HG03378 (cell line): ENCODE results near the gene ZNF148.

ENCODE experiments used
- ATAC-seq: cut with Tn5 transposase; IDR thresholded peaks from one replicate; pipeline ENCODE4 v1.9.1; 2021; ENCODE audit warnings: mild to moderate bottlenecking, moderate library complexity; ENCODE audit not compliant: unreplicated experiment

The ZNF148 gene

DNA sequence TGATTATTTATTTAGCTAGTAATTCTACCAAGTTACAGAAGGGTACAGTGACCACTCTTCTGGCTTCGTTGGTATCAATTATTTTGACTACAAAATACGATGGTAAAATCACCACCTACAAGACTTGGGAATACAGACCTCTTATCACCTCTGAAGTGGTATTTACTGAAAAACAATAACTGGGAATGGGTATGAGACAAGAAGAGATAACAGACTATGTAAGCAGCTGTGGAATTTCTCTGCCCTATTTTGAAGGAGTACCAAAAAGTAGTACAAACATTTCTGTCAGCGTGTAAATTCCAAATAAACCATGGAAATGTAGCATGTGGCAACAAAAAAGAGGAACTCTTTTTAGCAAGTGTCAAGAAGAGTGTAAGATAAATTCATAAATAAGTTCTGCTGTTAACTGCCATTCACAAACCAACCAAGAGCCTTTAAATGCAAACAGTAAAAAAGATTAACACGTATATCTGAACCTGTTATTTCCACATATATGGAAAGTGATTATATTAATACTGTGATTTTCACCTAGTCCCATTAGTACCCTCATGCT, 85.6 kb downstream of the ZNF148 start:
- no peak for ATAC-seq

DNA sequence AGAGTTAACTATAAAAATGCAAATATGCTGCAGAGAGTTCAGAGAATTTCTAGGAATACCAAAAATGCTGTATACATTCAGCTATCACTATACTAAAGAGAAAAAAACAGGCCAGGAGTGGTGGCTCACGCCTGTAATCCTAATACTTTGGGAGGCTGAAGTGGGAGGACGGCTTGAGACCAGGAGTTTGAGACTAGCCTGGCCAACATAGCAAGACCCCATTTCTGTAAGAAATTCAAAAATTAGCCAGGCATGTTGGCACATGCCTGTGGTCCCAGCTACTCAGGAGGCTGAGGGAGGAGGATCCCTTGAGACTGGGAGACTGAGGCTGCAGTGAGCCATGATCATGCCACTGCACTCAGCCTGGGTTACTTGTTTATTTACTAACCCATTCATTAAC, 87.9 kb downstream of the ZNF148 start:
- ATAC-seq, result no peak

DNA sequence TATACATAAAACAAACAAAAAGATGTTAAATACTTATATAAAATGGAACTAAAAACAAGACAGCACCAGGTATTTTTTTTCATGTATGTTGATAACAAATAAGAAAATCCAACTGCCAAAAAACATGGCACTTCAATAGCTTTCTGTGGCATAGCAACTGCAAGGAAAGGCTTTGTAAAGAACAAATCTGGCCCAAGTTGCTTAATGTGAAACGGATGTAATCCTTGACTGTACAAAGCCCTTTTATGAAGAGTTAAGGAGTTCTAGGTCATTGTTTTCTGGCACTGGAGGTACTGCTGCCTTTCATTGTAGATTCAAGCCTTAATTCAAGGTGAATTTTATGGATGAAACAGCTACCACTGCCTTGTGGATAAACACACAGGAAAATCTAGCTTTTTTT, 93.7 kb downstream of the ZNF148 start:
- no peak for ATAC-seq

DNA sequence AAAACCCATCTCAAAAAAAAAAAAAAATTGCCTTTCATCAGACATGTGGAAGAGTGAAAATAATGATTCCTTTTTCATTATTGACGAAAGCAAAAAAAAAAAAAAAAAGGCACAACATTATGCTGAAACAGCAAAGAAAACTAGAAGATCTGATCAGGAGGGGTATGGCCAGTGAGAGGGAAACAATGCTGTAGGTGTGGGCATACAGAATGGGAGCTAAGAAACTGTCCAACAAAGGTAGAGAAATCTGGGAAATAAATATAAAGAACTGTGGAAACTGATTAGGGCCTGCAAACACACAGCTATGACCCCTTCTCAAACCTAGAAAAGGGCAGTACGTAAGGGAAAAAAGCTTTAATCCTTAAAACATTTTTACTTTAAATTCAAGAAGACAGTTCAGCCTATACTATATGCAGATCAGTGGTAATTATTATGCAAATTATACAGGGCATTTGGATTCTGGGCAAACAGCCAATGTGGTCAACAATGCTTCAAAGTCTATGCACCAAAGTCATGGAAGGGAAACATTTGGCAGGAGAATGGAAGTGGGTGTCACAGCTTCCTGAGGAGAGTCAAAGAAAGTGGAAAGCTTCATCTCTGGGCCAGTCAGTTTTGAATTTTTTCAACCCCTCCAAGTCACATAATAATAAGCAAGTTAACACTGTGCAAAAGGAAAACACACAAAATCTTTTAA, 94.3 kb downstream of the ZNF148 start:
- no peak for ATAC-seq

DNA sequence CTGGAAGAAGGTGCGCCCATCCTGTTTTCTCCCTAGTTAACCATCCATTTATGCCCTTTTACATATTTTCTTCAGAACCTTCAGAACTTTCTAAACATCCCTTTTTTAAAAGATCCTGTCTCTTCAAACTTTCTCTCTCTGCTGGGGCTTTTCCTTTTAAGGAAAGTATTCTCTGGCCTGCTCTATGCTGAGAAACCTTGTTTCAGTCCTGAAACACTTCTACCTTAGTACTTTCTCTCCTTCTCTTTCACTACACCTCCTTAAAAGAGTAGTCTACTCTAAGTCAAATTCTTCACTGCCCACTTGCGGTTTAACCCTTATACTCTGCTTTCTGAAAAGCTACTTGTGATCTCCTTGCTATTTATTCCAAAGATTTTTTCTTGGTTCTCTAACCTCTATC, 97.0 kb downstream of the ZNF148 start:
- ATAC-seq, result no peak

DNA sequence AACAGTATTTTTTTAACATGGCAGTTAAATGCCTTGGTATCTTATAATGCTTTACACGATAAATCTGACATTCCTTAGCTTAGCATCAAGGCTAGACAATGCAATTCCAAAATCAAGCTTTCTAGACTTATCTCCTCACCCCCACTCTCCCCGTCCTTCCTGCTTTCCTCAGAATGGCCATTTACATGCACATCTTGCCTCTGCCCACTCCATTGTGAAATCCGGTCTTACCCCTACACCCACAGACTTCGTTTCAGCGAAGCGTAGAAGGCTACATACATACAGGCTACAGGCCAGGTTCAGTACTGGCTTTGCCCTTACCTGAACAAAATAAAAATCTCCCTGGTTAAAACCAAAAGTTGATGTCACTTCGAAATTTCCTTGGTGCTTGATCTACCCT, 104.0 kb downstream of the ZNF148 start:
- ATAC-seq, result no peak

DNA sequence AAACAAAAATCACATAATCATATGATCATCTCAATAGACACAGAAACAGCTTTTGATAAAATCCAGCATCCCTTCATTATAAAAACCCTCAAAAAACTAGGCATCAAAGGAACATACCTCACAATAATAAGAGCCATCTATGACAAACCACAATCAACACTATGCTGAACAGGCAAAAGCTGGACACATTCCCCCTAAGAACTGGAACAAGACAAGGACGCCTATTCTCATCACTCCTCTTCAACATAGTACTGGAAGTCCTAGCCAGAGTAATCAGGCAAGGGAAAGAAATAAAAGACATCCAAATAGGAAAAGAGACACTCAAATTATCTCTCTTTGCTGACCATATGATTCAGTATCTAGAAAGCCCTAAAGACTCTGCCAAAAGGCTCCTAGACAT, 107.7 kb downstream of the ZNF148 start:
- no peak for ATAC-seq

DNA sequence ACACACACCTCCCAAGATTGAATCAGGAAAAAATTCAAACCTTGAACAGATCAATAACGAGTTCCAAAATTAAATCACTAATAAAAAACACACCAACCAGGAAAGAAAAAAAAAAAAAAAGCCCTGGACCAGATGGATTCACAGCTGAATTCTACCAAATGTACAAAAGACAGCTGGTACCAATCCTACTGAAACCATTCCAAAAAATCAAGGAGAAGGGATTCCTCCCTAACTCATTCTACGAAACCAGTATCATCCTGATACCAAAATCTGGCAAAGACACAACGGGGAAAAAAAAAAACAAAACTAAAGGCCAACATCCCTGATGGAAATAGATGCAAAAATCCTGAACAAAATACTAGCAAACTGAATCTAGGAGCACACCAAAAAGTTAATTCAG, 108.2 kb downstream of the ZNF148 start:
- no peak for ATAC-seq

DNA sequence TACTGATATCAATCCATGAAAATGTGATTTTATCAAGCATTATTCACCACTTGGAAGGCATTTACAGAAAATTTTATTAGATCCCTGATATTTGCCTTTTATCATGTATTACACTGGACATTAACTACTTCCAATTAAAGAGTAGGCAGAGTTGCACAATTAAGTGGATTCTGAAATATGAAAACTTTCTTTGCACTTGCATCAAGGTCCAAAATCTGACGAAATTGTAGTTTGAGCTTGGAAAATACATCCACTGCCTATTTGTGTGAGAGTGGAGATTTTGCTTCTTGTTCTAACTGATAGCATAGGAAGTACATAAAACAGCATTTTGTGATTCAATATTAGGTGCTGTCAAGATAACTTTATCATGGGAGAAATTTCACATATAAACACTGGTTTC, 113.0 kb downstream of the ZNF148 start:
- no peak for ATAC-seq

DNA sequence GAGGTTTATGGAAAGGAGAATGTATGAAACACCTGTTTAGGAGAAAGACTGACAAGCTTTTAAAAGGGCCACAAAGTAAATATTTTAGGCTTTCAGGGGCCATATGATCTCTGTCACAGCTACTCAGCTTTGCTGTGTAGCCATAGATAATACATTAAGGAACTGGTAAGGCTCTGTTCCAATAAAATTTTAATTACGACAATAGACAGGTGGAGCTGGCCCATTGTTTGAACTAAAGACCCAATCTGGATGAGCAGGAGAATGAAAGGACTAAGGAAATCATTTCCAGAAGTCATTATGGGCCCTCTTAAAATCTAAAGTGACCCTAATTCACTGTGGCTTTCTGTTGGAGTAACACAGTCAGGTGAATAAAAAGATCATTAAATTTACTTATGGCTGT, 114.1 kb downstream of the ZNF148 start:
- no peak for ATAC-seq

DNA sequence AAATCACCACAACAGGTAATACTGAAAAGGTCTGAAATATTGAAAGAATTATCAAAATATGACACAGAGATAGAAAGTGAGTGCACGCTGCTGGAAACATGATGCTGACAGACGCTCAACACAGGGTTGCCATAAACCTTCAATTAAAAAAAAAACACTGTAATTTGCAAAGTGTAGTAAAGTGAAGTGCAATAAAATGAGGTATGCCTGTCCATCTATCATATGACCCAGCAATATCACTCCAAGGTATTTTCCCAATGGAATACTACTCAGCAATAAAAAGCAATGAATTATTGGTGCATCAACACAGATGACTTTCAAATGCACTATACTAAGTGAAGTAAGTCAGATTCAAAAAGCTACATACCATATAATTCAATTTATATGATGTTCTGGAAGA, 115.0 kb downstream of the ZNF148 start:
- no peak for ATAC-seq

DNA sequence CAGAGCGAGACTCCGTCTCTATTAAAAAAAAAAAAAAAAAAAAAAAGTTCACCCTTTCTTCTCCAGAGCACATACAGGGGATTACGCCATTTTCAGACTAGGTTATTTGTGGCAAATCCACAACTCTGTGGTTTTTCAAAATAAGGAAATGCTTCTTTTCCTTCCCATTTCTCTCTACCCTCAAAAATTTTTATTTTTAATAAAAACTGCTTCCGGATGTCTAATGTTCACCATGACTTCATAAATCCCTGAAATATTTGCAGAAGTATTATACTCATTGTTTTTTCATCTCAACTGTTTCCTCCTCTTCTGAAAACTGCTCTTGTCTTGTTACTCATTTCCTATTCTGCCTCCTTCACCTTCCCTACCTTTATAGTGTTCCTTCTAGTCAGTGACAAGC, 117.6 kb downstream of the ZNF148 start:
- ATAC-seq, result no peak

DNA sequence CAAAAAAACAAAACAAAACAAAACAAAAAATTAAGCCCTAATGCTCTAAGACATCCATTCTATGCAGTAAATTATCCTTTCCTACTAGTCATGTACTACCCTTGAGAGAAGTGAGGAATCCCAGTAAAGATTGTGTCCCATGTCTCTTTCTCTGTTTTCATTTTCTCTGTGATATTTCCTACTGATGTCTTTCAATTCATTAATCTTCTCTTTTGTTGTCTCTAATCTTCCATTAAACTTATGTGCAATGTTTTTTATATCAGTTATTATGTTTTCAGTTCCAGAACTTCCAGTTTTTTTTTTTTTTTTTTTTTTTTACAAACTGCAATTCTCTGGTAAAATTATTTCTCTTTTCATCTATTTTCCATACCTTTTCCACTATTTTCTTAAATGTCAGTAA, 118.5 kb downstream of the ZNF148 start:
- no peak for ATAC-seq

DNA sequence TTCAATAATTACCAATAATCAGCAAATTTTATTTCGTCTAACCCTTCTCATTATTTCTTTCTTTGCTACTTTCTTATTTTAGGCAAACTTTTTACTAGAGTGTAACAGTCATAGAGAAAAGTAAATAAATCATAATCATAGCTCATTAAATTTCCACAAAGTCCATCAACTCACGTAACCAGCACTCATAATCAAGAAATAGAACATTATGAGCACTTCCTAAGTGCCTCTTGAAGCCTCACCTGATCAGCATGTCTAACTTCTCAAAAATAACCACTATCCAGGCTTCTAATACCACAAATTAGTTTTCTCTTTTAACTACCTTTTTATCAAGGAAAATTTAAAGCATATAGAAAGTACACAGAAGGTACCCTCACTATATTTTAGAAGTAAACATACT, 124.2 kb downstream of the ZNF148 start:
- ATAC-seq, result no peak

DNA sequence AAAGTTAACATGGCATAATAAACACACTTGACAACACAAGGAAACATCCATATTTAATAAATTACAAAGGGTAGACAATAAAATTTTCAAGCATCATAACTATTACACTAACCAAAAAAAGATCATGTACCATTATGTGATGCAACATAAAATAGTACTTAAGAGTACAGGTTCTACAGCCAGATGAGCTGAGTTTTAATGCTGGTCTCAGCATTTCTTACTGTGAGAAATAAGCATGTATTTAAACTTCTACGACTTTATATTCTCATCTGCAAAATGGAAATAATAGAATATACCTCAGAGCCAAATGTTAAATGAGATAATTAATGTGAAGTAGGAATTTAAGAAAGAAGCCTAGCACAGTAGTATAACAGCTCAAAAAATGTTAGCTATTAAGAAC, 128.9 kb downstream of the ZNF148 start:
- ATAC-seq, result no peak

DNA sequence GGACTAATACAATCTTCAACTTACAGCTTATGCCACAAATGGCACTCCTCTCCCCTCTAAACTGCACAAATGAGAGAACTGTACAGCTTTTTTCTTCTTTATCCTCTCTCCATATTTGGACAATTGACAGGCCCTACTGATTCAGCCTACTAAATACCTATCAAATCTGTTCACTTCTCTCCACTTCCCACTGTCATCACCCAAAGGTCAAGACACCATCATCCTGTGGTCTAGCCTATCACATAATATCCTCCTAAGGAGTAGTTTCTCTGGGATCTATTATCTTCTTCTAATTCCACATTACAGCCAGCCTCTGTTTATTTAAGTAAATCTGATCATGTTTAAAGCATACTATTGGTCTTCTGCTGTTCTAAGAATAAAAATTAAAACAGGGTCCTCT, 129.6 kb downstream of the ZNF148 start:
- ATAC-seq, result no peak

DNA sequence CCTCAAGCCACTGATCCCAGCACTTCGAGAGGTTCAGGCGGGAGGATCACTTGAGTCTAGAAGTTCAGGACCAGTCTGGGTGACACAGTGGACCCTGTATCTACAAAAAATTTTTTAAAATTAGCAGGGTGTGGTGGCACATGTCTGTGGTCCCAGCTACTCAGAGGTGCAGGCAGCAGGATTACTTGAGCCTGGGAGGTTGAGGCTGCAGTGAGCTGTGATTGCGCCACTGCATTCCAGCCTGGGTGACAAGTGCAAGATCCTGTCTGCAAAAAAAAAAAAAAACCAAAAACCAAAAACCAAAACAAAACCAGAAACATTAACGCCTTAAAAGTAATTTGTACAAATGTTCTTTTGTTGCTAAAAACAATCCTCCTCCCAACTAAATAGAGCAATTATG, 134.6 kb downstream of the ZNF148 start:
- ATAC-seq, result no peak

DNA sequence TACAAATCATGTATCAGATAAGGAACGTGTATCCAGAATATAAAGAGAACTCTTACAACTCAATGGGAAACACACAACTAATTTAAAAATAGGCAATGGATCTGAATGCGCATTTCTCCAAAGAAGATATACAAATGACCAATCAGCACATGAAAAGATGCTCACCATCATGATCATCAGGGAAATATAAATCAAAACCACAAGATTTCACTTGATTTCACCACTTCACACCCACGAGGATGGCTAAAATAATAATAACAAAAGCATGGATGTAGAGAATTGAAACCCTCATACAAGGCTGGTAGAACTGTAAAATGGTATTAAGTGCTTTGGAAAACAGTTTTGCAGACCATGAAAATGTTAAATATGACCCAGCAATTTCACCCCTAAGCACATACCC, 135.9 kb downstream of the ZNF148 start:
- ATAC-seq, result no peak

DNA sequence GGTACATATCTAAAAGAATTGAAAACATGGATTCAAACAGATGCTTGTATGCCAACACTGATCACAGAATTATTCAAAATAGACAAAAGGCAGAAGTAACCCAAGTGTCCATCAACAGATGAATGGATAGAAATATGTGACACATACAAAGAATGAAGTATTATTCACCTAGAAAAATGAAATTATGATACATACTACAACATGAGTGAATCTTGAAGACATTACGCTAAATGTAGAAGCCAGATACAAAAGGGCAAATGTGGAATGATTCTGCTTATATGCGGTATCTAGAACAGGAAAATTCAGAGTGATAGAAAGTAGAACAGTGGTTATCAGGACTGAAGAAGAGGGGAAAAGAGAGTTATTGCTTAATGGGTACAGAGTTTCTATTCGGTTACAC, 136.4 kb downstream of the ZNF148 start:
- ATAC-seq, result no peak

DNA sequence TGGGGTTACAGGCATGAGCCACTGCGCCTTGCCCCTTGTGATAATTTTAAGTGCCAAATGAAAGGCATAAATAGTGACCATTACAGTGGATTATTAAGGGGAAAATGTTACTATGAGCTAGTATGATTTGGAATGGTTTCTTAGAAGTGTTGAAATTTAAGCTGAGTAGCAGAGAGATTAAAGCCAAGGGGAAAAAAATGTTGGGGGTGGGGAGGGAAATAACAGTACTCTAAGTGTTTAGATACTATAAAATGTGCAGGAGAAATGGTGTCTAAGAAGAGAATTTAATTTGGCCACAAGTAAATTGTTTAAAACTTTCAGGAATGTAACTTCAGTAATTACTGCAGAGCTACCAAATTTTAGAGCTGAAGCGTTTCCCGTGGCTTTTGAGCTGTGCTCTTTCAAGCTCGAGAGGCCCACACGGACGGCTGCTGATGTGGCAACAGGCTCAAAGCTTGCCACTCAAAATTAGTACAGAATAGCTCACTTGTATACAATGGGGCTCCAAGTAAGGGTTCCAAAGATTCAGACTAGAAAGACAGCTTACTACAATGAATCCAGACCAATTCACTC, 138.7 kb downstream of the ZNF148 start:
- no peak for ATAC-seq

DNA sequence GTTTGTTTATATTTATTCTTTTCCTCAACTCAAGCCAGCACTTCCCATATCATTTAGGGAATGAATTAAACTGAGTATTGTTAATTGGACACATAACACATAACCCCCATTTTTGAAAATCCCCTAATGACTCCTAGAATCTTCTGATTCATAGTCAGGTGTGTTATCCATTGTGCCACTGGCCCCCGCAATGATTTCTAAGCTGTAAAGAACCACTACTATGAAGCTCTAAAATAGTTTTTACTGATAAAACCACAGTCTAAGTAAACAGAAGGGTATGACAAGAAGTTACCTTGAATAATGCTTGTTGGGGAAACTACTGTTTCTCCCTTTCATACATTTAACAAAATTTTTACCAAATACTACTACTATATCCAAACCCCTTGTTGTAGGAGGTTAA, 140.3 kb downstream of the ZNF148 start:
- no peak for ATAC-seq

DNA sequence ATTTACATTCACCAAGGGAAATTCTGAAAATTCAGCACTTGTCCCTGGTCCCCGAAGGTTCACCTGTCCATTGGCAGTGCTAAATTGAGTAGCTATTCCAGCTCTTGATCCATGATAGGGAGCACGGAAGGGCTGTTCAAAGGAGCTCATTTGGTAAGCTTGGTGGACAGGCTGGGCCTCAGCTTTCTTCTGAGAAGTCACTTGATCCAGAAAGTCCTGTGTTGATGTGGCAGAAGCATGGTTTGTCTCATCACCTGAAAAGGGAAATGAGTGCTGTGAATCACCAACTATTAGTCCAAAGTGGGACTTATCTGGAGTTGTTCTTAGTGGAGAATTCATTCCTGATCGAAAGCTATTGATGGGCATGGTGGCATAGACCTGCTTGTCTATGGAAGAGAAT, 142.7 kb downstream of the ZNF148 start:
- ATAC-seq, result no peak

DNA sequence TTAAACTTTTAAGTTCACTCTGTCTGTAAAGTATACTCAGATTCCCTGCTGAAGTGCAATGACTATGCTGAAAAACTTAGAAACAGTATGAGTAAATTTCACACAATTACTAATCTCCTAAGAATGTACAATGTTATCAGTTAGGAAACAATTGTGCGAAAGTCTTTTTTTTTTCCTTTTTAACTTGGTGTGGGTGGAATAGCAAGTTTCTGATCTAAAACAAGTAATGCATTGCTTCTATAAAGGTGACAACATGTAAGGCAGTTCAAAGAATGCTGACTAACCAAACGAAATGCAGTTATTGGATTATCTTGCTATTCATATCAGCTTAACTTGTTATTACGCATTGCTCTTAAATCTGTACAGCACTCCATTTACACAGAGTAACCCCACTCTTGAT, 143.2 kb downstream of the ZNF148 start:
- no peak for ATAC-seq
